Progenitor cell of endocrine pancreas (in vitro differentiated cells): ENCODE measurements around the gene FAM50A. TPM values are rescaled to one million over a fixed set of nuclear protein-coding genes. Genes with fewer than 3 reads are reported as not detected.

Experiments
- DNase-seq: peaks from one replicate; pipeline ENCODE4 v3.0.0; 2021; ENCODE audit warnings: low spot score; ENCODE audit not compliant: unreplicated experiment
- H3K27ac Mint-ChIP-seq: 2 replicates; pipeline ENCODE4 v1.8.0; 2021; ENCODE audit warnings: mild to moderate bottlenecking, moderate library complexity, mixed read lengths
- H3K27me3 Mint-ChIP-seq: 2 replicates; pipeline ENCODE4 v1.8.0; 2021; ENCODE audit warnings: mixed read lengths
- H3K36me3 Mint-ChIP-seq: 2 replicates; pipeline ENCODE4 v1.8.0; 2022; ENCODE audit warnings: mixed read lengths; ENCODE audit not compliant: insufficient read depth
- H3K4me1 Mint-ChIP-seq: 2 replicates; pipeline ENCODE4 v1.8.0; 2021; ENCODE audit warnings: low read depth, mixed read lengths
- H3K4me3 Mint-ChIP-seq: 2 replicates; pipeline ENCODE4 v1.8.0; 2021; ENCODE audit warnings: low read depth, mild to moderate bottlenecking, moderate library complexity, mixed read lengths
- H3K9me3 Mint-ChIP-seq: 2 replicates; pipeline ENCODE4 v1.8.0; 2021; ENCODE audit warnings: low read depth, mixed read lengths
- CTCF ChIP-seq: fragments of 200-600 bp; sonication (generic); IDR thresholded peaks from one replicate; pipeline ENCODE4 v1.5.0; 2021; ENCODE audit warnings: antibody characterized with exemption, mild to moderate bottlenecking; ENCODE audit not compliant: unreplicated experiment
- total RNA-seq: library from RNA; stranded (reverse); gene quantifications from 2 replicates; pipeline ENCODE4 v1.2.1, GENCODE V29; 2021

The FAM50A gene
- total RNA-seq, 1 donor from 2014 or later = 65.8 TPM

DNA sequence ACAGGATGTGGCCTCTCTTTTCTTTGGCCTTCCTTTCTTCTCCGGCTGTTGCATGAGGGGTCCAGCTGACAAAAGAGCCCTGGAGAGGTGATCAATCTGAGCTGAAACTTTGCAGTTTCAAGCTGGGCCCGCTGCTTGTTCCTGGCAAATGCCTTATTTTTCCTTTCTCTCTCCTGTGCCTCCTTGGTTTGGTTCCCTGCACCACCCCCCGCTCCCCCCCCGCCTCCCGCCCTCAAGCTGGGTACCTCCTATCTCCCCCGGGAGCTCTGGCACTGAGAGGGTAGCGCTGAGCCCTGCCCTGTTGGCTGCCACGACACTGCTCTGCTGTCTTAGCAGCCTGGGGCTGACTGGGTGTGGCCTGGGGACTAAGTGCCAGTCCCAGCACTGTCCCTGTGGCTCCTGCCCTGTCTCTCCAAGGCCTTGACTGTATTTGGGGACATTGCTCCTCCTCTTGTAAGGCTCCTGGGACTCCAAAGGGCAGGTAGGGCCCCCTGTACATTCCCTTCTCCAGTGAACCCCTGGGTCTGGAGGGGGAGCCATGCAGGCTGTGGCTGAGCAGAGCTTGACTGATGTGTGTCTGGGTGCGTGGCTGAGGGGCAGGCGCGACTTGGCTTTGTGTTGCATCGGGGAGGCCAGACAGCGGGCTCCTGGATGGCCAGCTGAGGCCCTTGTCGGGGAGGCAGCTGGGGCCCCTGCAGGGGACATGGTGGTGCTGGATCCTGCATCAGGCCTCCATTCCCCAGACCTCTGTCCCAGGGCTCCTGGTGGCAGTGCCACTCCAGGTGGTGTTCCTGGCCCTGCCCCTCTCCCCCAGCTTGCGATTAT is 15.2 kb downstream of the FAM50A start:
- Mint-ChIP-seq H3K4me1 (no peaks in the 10 kb centered on the region), H3K36me3 (peaks cover 14% of the 10 kb centered on the region), H3K27me3 (no peaks in the 10 kb centered on the region), H3K4me3 (peak overlapping the region; percentile 81), H3K9me3 (peaks cover 10% of the 10 kb centered on the region), H3K27ac (peak overlapping the region; percentile 64)
- no peak for TF ChIP-seq CTCF
- DNase-seq = no peak

- Mint-ChIP-seq H3K27me3 (no peaks in the 10 kb centered on the region), H3K36me3 (peaks cover 9% of the 10 kb centered on the region), H3K4me1 (no peaks in the 10 kb centered on the region), H3K9me3 (peaks cover 4% of the 10 kb centered on the region), H3K27ac (no peak overlapping the region), H3K4me3 (peak overlapping the region; percentile 55)
- no peak for TF ChIP-seq CTCF
- DNase-seq = no peak
Observed at GRCh38 chrX:154459832-154460231, 15.9 kb downstream of the FAM50A start.

- peaks cover 9% of the 10 kb centered on the region for H3K36me3 Mint-ChIP-seq
- H3K4me1 Mint-ChIP-seq = no peaks in the 10 kb centered on the region
- peak overlapping the region; percentile 55 for H3K4me3 Mint-ChIP-seq
Observed at GRCh38 chrX:154460326-154460725, 16.4 kb downstream of the FAM50A start.

GRCh38 chrX:154462396-154462795 is 18.5 kb downstream of the FAM50A start:
- peaks cover under 1% of the 10 kb centered on the region for H3K9me3 Mint-ChIP-seq
- H3K4me3 Mint-ChIP-seq = no peak overlapping the region
- TF ChIP-seq CTCF = no peak

More at GRCh38 chrX:154460326-154460725, 16.4 kb downstream of the FAM50A start:
- TF ChIP-seq CTCF = no peak
- no peaks in the 10 kb centered on the region for H3K27me3 Mint-ChIP-seq
- no peak for DNase-seq
- H3K27ac Mint-ChIP-seq = no peak overlapping the region
- peaks cover 4% of the 10 kb centered on the region for H3K9me3 Mint-ChIP-seq

DNA sequence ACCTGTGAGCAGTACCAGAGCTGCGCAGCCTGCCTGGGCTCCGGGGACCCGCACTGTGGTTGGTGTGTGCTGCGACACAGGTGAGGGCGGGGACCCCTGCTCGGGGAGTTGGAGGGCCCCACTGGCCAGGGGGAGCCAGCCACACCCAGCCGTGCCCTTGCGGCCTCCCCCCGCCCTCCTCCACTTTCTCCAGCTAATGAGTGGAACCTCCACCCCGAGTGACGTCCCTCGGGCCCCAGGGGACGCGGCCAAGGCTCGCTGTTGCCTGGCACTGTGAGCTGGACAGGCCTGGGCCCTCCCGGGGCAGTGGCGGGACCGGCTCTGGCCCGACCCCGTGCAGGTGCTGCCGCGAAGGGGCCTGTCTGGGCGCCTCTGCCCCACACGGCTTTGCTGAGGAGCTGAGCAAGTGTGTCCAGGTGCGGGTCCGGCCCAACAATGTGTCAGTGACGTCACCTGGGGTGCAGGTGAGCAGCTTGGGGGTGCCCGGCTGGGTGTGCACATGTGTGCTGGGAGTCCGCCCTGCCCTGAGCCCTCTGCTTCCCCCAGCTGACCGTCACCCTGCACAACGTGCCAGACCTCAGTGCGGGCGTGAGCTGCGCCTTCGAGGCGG is 19.8 kb downstream of the FAM50A start:
- TF ChIP-seq CTCF = no peak
- Mint-ChIP-seq H3K9me3 (no peaks in the 10 kb centered on the region), H3K4me1 (no peaks in the 10 kb centered on the region), H3K27ac (no peak overlapping the region), H3K36me3 (peaks cover 6% of the 10 kb centered on the region), H3K27me3 (no peaks in the 10 kb centered on the region), H3K4me3 (no peak overlapping the region)
- no peak for DNase-seq

More at GRCh38 chrX:154462396-154462795, 18.5 kb downstream of the FAM50A start:
- Mint-ChIP-seq H3K27me3 (no peaks in the 10 kb centered on the region), H3K27ac (no peak overlapping the region), H3K36me3 (peaks cover 8% of the 10 kb centered on the region), H3K4me1 (no peaks in the 10 kb centered on the region)
- DNase-seq = no peak
